HuH-7 (cell line): Measurements from ENCODE around the gene CST9L.

ENCODE experiments used
- DNase-seq: peaks from one replicate; pipeline ENCODE4 v3.0.0; 2011; ENCODE audit warnings: low spot score

CST9L gene

GRCh38 chr20:23546435-23547144 is 21.7 kb downstream of the CST9L start:
- DNase-seq: no peak

GRCh38 chr20:23544133-23544532 is 24.2 kb downstream of the CST9L start:
- DNase-seq: no peak

- DNase-seq: no peak
Observed at GRCh38 chr20:23542801-23543200, 25.5 kb downstream of the CST9L start.

GRCh38 chr20:23541776-23542175 is 26.5 kb downstream of the CST9L start:
- DNase-seq: no peak

GRCh38 chr20:23541330-23541729 is 27.0 kb downstream of the CST9L start:
- DNase-seq: no peak

- DNase-seq: no peak
Observed at GRCh38 chr20:23540624-23541023, 27.7 kb downstream of the CST9L start.

GRCh38 chr20:23537030-23537429 is 31.3 kb downstream of the CST9L start:
- DNase-seq: no peak

GRCh38 chr20:23536328-23536974 is 31.8 kb downstream of the CST9L start:
- no peak for DNase-seq

- no peak for DNase-seq
Observed at GRCh38 chr20:23534801-23535593, 33.3 kb downstream of the CST9L start.

GRCh38 chr20:23533161-23533560 is 35.1 kb downstream of the CST9L start:
- no peak for DNase-seq

- no peak for DNase-seq
Observed at GRCh38 chr20:23532533-23532932, 35.8 kb downstream of the CST9L start.

- DNase-seq: no peak
Observed at GRCh38 chr20:23530937-23531567, 37.2 kb downstream of the CST9L start.

GRCh38 chr20:23528867-23529431 is 39.3 kb downstream of the CST9L start:
- DNase-seq: no peak

GRCh38 chr20:23526850-23527249 is 41.4 kb downstream of the CST9L start:
- DNase-seq: no peak

GRCh38 chr20:23524146-23524545 is 44.1 kb downstream of the CST9L start:
- no peak for DNase-seq

- no peak for DNase-seq
Observed at GRCh38 chr20:23520185-23520584, 48.1 kb downstream of the CST9L start.

- DNase-seq: no peak
Observed at GRCh38 chr20:23519556-23519955, 48.7 kb downstream of the CST9L start.

GRCh38 chr20:23517719-23518118 is 50.6 kb downstream of the CST9L start:
- no peak for DNase-seq

- no peak for DNase-seq
Observed at GRCh38 chr20:23515250-23515939, 52.9 kb downstream of the CST9L start.

- DNase-seq: no peak
Observed at GRCh38 chr20:23514848-23515247, 53.4 kb downstream of the CST9L start.
